Measurements from ENCODE around the gene HSPA12B. TPM values are rescaled to one million over a fixed set of nuclear protein-coding genes. Genes with fewer than 3 reads are reported as not detected.

HSPA12B gene
- total and polyA plus RNA-seq, 2 of the 8 experiments (the other 6 are each of a cell fraction or from before 2014, with no cell fraction given), result 2.2 to 4.3 TPM

Other genes with a start within 250 kb of the HSPA12B start
- gene GFRA4, start 69.3 kb upstream of the HSPA12B start, total RNA-seq (2021; fragmentation: NEBNext Ultra II Directional; extraction: Animal tissue kit (Norgen Biotek cat#: 25700)), result not detected in 2 replicates
- 0.05 TPM in 1 of 2 replicates, not detected in the other for gene GFRA4, start 69.3 kb upstream of the HSPA12B start, polyA plus RNA-seq (2011; rRNA removed)
- gene ADAM33, start 50.7 kb upstream of the HSPA12B start, total RNA-seq (2021; fragmentation: NEBNext Ultra II Directional; extraction: Animal tissue kit (Norgen Biotek cat#: 25700)), result 5.7 and 6.0 TPM in 2 replicates
- gene ADAM33, start 50.7 kb upstream of the HSPA12B start, polyA plus RNA-seq (2011; rRNA removed), result 4.2 and 7.0 TPM in 2 replicates
- gene SIGLEC1, start 20.1 kb upstream of the HSPA12B start, total RNA-seq (2021; fragmentation: NEBNext Ultra II Directional; extraction: Animal tissue kit (Norgen Biotek cat#: 25700)), result not detected in 2 replicates
- gene SIGLEC1, start 20.1 kb upstream of the HSPA12B start, polyA plus RNA-seq (2011; rRNA removed), result 0.02 TPM in 2 replicates
- 111 and 117 TPM in 2 replicates for gene ADISSP, start 35.1 kb downstream of the HSPA12B start, total RNA-seq (2021; fragmentation: NEBNext Ultra II Directional; extraction: Animal tissue kit (Norgen Biotek cat#: 25700))
- 141 and 202 TPM in 2 replicates for gene ADISSP, start 35.1 kb downstream of the HSPA12B start, polyA plus RNA-seq (2011; rRNA removed)
- 0.65 and 0.71 TPM in 2 replicates for gene SPEF1, start 48.8 kb downstream of the HSPA12B start, total RNA-seq (2021; fragmentation: NEBNext Ultra II Directional; extraction: Animal tissue kit (Norgen Biotek cat#: 25700))
- gene SPEF1, start 48.8 kb downstream of the HSPA12B start, polyA plus RNA-seq (2011; rRNA removed), result 0.50 and 0.51 TPM in 2 replicates
- gene CENPB, start 54.1 kb downstream of the HSPA12B start, total RNA-seq (2021; fragmentation: NEBNext Ultra II Directional; extraction: Animal tissue kit (Norgen Biotek cat#: 25700)), result 51.6 and 52.8 TPM in 2 replicates
- 17.7 and 25.2 TPM in 2 replicates for gene CENPB, start 54.1 kb downstream of the HSPA12B start, polyA plus RNA-seq (2011; rRNA removed)
- gene CDC25B, start 63.6 kb downstream of the HSPA12B start, total RNA-seq (2021; fragmentation: NEBNext Ultra II Directional; extraction: Animal tissue kit (Norgen Biotek cat#: 25700)), result 30.3 and 31.2 TPM in 2 replicates
- 21.7 and 32.4 TPM in 2 replicates for gene CDC25B, start 63.6 kb downstream of the HSPA12B start, polyA plus RNA-seq (2011; rRNA removed)
- 3.4 and 3.7 TPM in 2 replicates for gene AP5S1, start 87.9 kb downstream of the HSPA12B start, total RNA-seq (2021; fragmentation: NEBNext Ultra II Directional; extraction: Animal tissue kit (Norgen Biotek cat#: 25700))
- gene AP5S1, start 87.9 kb downstream of the HSPA12B start, polyA plus RNA-seq (2011; rRNA removed), result 3.3 and 4.0 TPM in 2 replicates
- 24.3 and 24.4 TPM in 2 replicates for gene MAVS, start 114.1 kb downstream of the HSPA12B start, total RNA-seq (2021; fragmentation: NEBNext Ultra II Directional; extraction: Animal tissue kit (Norgen Biotek cat#: 25700))
- gene MAVS, start 114.1 kb downstream of the HSPA12B start, polyA plus RNA-seq (2011; rRNA removed), result 9.9 and 12.3 TPM in 2 replicates
- gene PANK2, start 156.7 kb downstream of the HSPA12B start, total RNA-seq (2021; fragmentation: NEBNext Ultra II Directional; extraction: Animal tissue kit (Norgen Biotek cat#: 25700)), result 57.5 and 62.0 TPM in 2 replicates
- 14.9 and 17.1 TPM in 2 replicates for gene PANK2, start 156.7 kb downstream of the HSPA12B start, polyA plus RNA-seq (2011; rRNA removed)

Measured in H1 (cell line).